GM18520 (cell line): ENCODE data around the gene ARL14EP.

ENCODE experiments used
- ATAC-seq: cut with Tn5 transposase; IDR thresholded peaks from one replicate; pipeline ENCODE4 v1.9.1; 2021; ENCODE audit not compliant: unreplicated experiment

ARL14EP gene

GRCh38 chr11:30377347-30377746 lies 54.4 kb downstream of the ARL14EP start:
- ATAC-seq: no peak

- ATAC-seq: no peak
These were observed 57.9 kb downstream of the ARL14EP start for GRCh38 chr11:30380846-30381245.

GRCh38 chr11:30381879-30382278 lies 59.0 kb downstream of the ARL14EP start:
- no peak for ATAC-seq
